Urinary bladder (tissue), 4 donors: ENCODE results near the gene ARHGAP44. TPM values are rescaled to one million over a fixed set of nuclear protein-coding genes. Genes with fewer than 3 reads are reported as not detected.

Experiments used
- DNase-seq: peaks from one replicate; pipeline ENCODE4 v3.0.0-alpha.2; 2015; ENCODE audit errors: extremely low spot score
- H3K27ac ChIP-seq: one replicate; pipeline ENCODE4 v1.5.1; 2013; ENCODE audit warnings: low read depth, mild to moderate bottlenecking, moderate library complexity
- H3K36me3 ChIP-seq: one replicate; pipeline ENCODE4 v1.6.1; 2013; ENCODE audit warnings: mild to moderate bottlenecking, moderate library complexity; ENCODE audit not compliant: insufficient read depth
- H3K4me1 ChIP-seq: one replicate; pipeline ENCODE4 v1.6.1; 2013; ENCODE audit warnings: mild to moderate bottlenecking, moderate library complexity; ENCODE audit not compliant: insufficient read depth
- H3K4me3 ChIP-seq: one replicate; pipeline ENCODE4 v1.5.1; 2013; ENCODE audit warnings: low read depth, low read length
- WGBS: extraction: QIAGEN DNeasy Blood & Tissue Kit; methylation state at CpG from one replicate; pipeline ENCODE4 v1.1.7; 2013; 5-methylcytosine and 5-hydroxymethylcytosine counted together
- polyA plus RNA-seq: library from polyadenylated mRNA; stranded (reverse); fragments of 200-250 nt; gene quantifications from one replicate; pipeline ENCODE4 v1.2.3, GENCODE V29; 2013
- total RNA-seq: library from RNA; depleted of rRNA; stranded (reverse); fragments of >200 nt; gene quantifications from one replicate; pipeline ENCODE4 v1.2.3, GENCODE V29; 2014
- donor health status: healthy with polysubstance abuse.
- donor health status: healthy.

ARHGAP44 gene
- total and polyA plus RNA-seq, 2 donors: 5.2 to 5.8 TPM

DNA sequence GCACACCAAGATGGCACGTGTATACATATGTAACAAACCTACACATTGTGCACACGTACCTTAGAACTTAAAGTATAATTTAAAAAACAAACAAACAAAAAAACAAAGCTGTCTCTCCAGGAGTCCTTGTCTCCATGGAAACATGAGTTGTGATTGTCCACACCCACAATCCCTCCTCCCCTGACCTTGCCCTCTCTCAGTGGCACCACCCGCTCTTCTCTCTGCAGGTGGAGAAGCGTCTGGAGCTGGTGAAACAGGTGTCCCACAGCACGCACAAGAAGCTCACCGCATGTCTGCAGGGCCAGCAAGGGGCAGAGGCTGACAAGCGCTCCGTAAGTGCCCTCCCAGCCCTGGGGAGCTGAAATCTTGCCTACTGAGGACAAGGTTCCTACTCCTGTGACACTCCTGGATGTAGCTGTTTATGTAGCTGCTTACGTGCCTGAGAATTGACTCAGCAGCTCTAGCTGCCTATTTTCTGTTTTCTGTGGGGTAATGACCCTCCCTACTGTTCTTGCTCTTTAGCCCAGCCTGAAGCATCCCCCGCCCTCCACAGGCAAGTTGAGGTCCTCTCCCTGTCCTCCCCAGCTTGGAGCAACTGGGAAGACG lies 107.0 kb downstream of the ARHGAP44 start:
- no peaks in the 10 kb centered on the region for H3K4me1 ChIP-seq
- H3K36me3 ChIP-seq: no peaks in the 10 kb centered on the region
- 93% methylated on average over 11 of the region's 11 CpGs for WGBS
- no peak for DNase-seq
- H3K27ac ChIP-seq: no peak overlapping the region
- H3K4me3 ChIP-seq: no peak overlapping the region

- WGBS: 59% methylated on average over 3 of the region's 3 CpGs
- H3K36me3 ChIP-seq: no peaks in the 10 kb centered on the region
- H3K27ac ChIP-seq: no peak overlapping the region
- H3K4me1 ChIP-seq: no peaks in the 10 kb centered on the region
- no peak for DNase-seq
- no peak overlapping the region for H3K4me3 ChIP-seq
Observed at GRCh38 chr17:12898110-12898509, 108.8 kb downstream of the ARHGAP44 start.

- H3K4me3 ChIP-seq: no peak overlapping the region
- H3K36me3 ChIP-seq: no peaks in the 10 kb centered on the region
- WGBS: 67% methylated on average over 4 of the region's 4 CpGs
- DNase-seq: no peak
- no peaks in the 10 kb centered on the region for H3K4me1 ChIP-seq
- no peak overlapping the region for H3K27ac ChIP-seq
Observed at GRCh38 chr17:12899604-12900003, 110.3 kb downstream of the ARHGAP44 start.

GRCh38 chr17:12900474-12900873 lies 111.2 kb downstream of the ARHGAP44 start:
- no peaks in the 10 kb centered on the region for H3K36me3 ChIP-seq
- no peaks in the 10 kb centered on the region for H3K4me1 ChIP-seq
- H3K4me3 ChIP-seq: no peak overlapping the region
- DNase-seq: no peak
- 87% methylated on average over 6 of the region's 6 CpGs for WGBS
- H3K27ac ChIP-seq: no peak overlapping the region

- Histone ChIP-seq H3K4me3 (no peak overlapping the region), H3K27ac (no peak overlapping the region), H3K36me3 (no peaks in the 10 kb centered on the region), H3K4me1 (no peaks in the 10 kb centered on the region)
- 74% methylated on average over 3 of the region's 3 CpGs for whole genome bisulfite sequencing
- no peak for DNase-seq
Observed at GRCh38 chr17:12902046-12902445, 112.7 kb downstream of the ARHGAP44 start.

DNA sequence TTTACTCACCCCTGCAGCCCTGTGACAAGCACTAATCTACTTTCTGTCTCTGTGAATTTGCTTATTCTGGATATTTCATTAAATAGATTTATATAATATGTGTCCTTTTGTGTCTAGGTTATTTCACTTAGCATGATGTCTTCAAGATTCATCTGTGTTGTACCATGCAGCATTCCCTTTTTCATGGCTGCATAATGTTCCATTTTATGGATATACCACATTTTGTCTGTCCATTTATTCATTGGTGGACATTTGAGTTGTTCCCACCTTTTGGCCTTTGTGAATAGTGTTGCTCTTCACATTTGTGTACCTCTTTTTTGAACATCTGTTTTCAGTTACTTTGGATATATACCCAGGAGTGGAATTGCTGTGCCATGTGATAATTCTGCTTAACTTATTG lies 118.2 kb downstream of the ARHGAP44 start:
- no peak for DNase-seq
- Histone ChIP-seq H3K27ac (no peak overlapping the region), H3K4me3 (no peak overlapping the region), H3K4me1 (no peaks in the 10 kb centered on the region), H3K36me3 (no peaks in the 10 kb centered on the region)

GRCh38 chr17:12909046-12909445 lies 119.7 kb downstream of the ARHGAP44 start:
- no peak overlapping the region for H3K4me3 ChIP-seq
- no peaks in the 10 kb centered on the region for H3K4me1 ChIP-seq
- no peaks in the 10 kb centered on the region for H3K36me3 ChIP-seq
- DNase-seq: no peak
- no peak overlapping the region for H3K27ac ChIP-seq
- WGBS: 90% methylated on average over 5 of the region's 5 CpGs

DNA sequence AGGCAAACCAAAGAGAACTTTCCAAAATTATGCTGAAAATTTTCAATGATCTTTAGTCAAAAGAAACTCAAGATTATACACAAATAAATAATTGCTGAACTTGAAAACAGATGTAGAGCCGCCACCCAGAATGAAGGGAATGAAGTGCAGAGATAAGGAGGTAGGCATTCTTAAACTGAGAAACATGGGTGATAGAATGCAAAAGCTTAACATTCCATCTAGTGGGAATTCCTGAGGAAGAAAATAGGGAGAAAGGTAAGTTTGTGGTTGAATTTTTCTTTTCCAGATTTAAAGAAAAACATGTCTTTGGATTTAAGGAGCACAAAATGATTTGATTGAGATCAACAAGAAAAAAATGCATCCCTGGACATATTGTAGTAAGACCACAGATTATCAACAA lies 120.2 kb downstream of the ARHGAP44 start:
- WGBS: 92% methylated on average over 1 of the region's 1 CpG
- Histone ChIP-seq H3K4me1 (no peaks in the 10 kb centered on the region), H3K27ac (no peak overlapping the region), H3K36me3 (no peaks in the 10 kb centered on the region), H3K4me3 (no peak overlapping the region)
- no peak for DNase-seq

DNA sequence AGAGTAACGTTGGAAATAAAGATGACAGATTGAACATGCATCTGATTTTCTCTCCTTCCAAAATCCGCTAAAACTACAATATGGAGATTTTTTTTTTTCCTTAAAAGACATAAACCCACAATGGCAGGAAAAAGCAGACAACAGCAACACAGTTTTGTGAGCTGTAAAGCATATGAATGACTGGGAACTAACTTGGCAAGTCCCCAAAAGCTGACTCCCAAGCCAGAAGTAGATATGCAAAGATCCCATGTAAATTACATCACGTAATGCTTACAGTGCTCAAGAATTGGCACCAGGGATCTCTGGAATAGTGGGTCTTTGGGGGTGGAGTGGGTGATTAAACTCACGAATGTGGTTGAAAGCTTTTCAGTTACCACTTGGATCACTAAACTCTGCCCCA lies 121.9 kb downstream of the ARHGAP44 start:
- H3K4me3 ChIP-seq: no peak overlapping the region
- no peaks in the 10 kb centered on the region for H3K4me1 ChIP-seq
- WGBS: 62% methylated on average over 4 of the region's 4 CpGs
- no peak for DNase-seq
- H3K27ac ChIP-seq: no peak overlapping the region
- no peaks in the 10 kb centered on the region for H3K36me3 ChIP-seq

- Histone ChIP-seq H3K4me3 (no peak overlapping the region), H3K36me3 (no peaks in the 10 kb centered on the region), H3K4me1 (no peaks in the 10 kb centered on the region), H3K27ac (no peak overlapping the region)
- DNase-seq: no peak
- 88% methylated on average over 7 of the region's 7 CpGs for whole genome bisulfite sequencing
Observed at GRCh38 chr17:12917399-12917798, 128.1 kb downstream of the ARHGAP44 start.

GRCh38 chr17:12918142-12918541 lies 128.8 kb downstream of the ARHGAP44 start:
- DNase-seq: no peak
- Histone ChIP-seq H3K36me3 (no peaks in the 10 kb centered on the region), H3K27ac (no peak overlapping the region), H3K4me1 (no peaks in the 10 kb centered on the region), H3K4me3 (no peak overlapping the region)
- WGBS: 91% methylated on average over 10 of the region's 10 CpGs

- no peak overlapping the region for H3K4me3 ChIP-seq
- DNase-seq: no peak
- H3K36me3 ChIP-seq: no peaks in the 10 kb centered on the region
- no peak overlapping the region for H3K27ac ChIP-seq
- no peaks in the 10 kb centered on the region for H3K4me1 ChIP-seq
- 94% methylated on average over 4 of the region's 4 CpGs for WGBS
Observed at GRCh38 chr17:12922120-12922519, 132.8 kb downstream of the ARHGAP44 start.

- Histone ChIP-seq H3K4me3 (no peak overlapping the region), H3K27ac (no peak overlapping the region), H3K36me3 (no peaks in the 10 kb centered on the region), H3K4me1 (no peaks in the 10 kb centered on the region)
- DNase-seq: no peak
- 95% methylated on average over 2 of the region's 2 CpGs for WGBS
Observed at GRCh38 chr17:12924614-12925013, 135.3 kb downstream of the ARHGAP44 start.

DNA sequence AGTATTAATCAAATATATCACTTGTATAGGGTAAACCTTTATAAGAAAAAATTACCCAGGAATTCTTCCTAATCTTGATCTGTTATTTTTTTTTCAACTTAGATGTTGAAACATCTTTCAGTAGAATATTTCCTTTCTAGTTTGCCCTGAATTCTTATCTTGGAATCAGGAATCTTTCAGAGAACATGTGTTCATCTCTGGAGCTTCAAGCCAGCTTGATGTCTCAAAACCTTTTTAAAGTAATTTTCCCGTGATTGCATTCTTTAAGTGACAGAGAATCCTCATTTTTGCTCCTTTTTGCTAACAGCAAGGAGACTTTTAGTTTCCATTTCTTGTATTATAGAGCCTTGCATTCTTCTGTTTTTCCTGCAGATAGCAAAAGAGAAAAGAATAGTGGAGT lies 137.7 kb downstream of the ARHGAP44 start:
- Histone ChIP-seq H3K4me3 (no peak overlapping the region), H3K4me1 (no peaks in the 10 kb centered on the region), H3K36me3 (no peaks in the 10 kb centered on the region), H3K27ac (no peak overlapping the region)
- 44% methylated on average over 1 of the region's 1 CpG for WGBS
- no peak for DNase-seq
